ENCODE measurements around the gene KCNK1.
"Not testable (repeated sequence)": the region's sequence is repeated elsewhere in the genome, so short reads cannot be mapped to it uniquely, and the experiment has no call there.

KCNK1 gene

GRCh38 chr1:233614173-233614742 lies 352 bp downstream of the KCNK1 start:
- TF ChIP-seq JUND (IDR thresholded peaks at IDR 0.05; ENCODE audit: low read depth): no peak
- DNase-seq (ENCODE audit: low read depth in 1 of 2, low spot score in 1 of 2): peak; percentile 44 to 54
- in situ Hi-C loops (cut with HindIII; ENCODE audit: low pct_unique_long_range_greater_than_20kb, low sequenced_read_pairs): no loop called here

- peak; percentile 76 to 77 for DNase-seq (ENCODE audit: low read depth in 1 of 2, low spot score in 1 of 2)
- in situ Hi-C loops (cut with HindIII; ENCODE audit: low pct_unique_long_range_greater_than_20kb, low sequenced_read_pairs): no loop called here
- no peak for TF ChIP-seq JUND (IDR thresholded peaks at IDR 0.05; ENCODE audit: low read depth)
These were observed 1.0 kb downstream of the KCNK1 start for GRCh38 chr1:233614743-233615521.

GRCh38 chr1:233615571-233615970 lies 1.7 kb downstream of the KCNK1 start:
- in situ Hi-C loops (cut with HindIII; ENCODE audit: low pct_unique_long_range_greater_than_20kb, low sequenced_read_pairs): no loop called here
- peak in 1 of 2 experiments; percentile 26 for DNase-seq (ENCODE audit: low read depth in 1 of 2, low spot score in 1 of 2)
- TF ChIP-seq JUND (IDR thresholded peaks at IDR 0.05; ENCODE audit: low read depth): no peak

- TF ChIP-seq JUND (IDR thresholded peaks at IDR 0.05; ENCODE audit: low read depth): no peak
- no peak for DNase-seq (ENCODE audit: low read depth in 1 of 2, low spot score in 1 of 2)
- in situ Hi-C loops (cut with HindIII; ENCODE audit: low pct_unique_long_range_greater_than_20kb, low sequenced_read_pairs): no loop called here
These were observed 3.1 kb downstream of the KCNK1 start for GRCh38 chr1:233617025-233617424.

- in situ Hi-C loops (cut with HindIII; ENCODE audit: low pct_unique_long_range_greater_than_20kb, low sequenced_read_pairs); DNase-seq (ENCODE audit: low read depth in 1 of 2, low spot score in 1 of 2): not testable (repeated sequence)
These were observed 5.5 kb downstream of the KCNK1 start for GRCh38 chr1:233619414-233619813.

- no peak for DNase-seq (ENCODE audit: low read depth in 1 of 2, low spot score in 1 of 2)
- in situ Hi-C loops (cut with HindIII; ENCODE audit: low pct_unique_long_range_greater_than_20kb, low sequenced_read_pairs): no loop called here
- TF ChIP-seq JUND (IDR thresholded peaks at IDR 0.05; ENCODE audit: low read depth): no peak
These were observed 6.2 kb downstream of the KCNK1 start for GRCh38 chr1:233620065-233620464.

GRCh38 chr1:233621923-233622322 lies 8.0 kb downstream of the KCNK1 start:
- in situ Hi-C loops (cut with HindIII; ENCODE audit: low pct_unique_long_range_greater_than_20kb, low sequenced_read_pairs): no loop called here
- no peak for DNase-seq (ENCODE audit: low read depth in 1 of 2, low spot score in 1 of 2)
- no peak for TF ChIP-seq JUND (IDR thresholded peaks at IDR 0.05; ENCODE audit: low read depth)

- no peak for TF ChIP-seq JUND (IDR thresholded peaks at IDR 0.05; ENCODE audit: low read depth)
- no peak for DNase-seq (ENCODE audit: low read depth in 1 of 2, low spot score in 1 of 2)
- in situ Hi-C loops (cut with HindIII; ENCODE audit: low pct_unique_long_range_greater_than_20kb, low sequenced_read_pairs): no loop called here
These were observed 10.4 kb downstream of the KCNK1 start for GRCh38 chr1:233624289-233624688.

- in situ Hi-C loops (cut with HindIII; ENCODE audit: low pct_unique_long_range_greater_than_20kb, low sequenced_read_pairs): no loop called here
- TF ChIP-seq JUND (IDR thresholded peaks at IDR 0.05; ENCODE audit: low read depth): no peak
- no peak for DNase-seq (ENCODE audit: low read depth in 1 of 2, low spot score in 1 of 2)
These were observed 11.2 kb downstream of the KCNK1 start for GRCh38 chr1:233625087-233625486.

- in situ Hi-C loops (cut with HindIII; ENCODE audit: low pct_unique_long_range_greater_than_20kb, low sequenced_read_pairs): no loop called here
- TF ChIP-seq JUND (IDR thresholded peaks at IDR 0.05; ENCODE audit: low read depth): no peak
- no peak for DNase-seq (ENCODE audit: low read depth in 1 of 2, low spot score in 1 of 2)
These were observed 11.6 kb downstream of the KCNK1 start for GRCh38 chr1:233625510-233625981.

- DNase-seq (ENCODE audit: low read depth in 1 of 2, low spot score in 1 of 2): no peak
- in situ Hi-C loops (cut with HindIII; ENCODE audit: low pct_unique_long_range_greater_than_20kb, low sequenced_read_pairs): no loop called here
- TF ChIP-seq JUND (IDR thresholded peaks at IDR 0.05; ENCODE audit: low read depth): no peak
These were observed 13.5 kb downstream of the KCNK1 start for GRCh38 chr1:233627376-233627775.

- DNase-seq (ENCODE audit: low read depth in 1 of 2, low spot score in 1 of 2): no peak
- in situ Hi-C loops (cut with HindIII; ENCODE audit: low pct_unique_long_range_greater_than_20kb, low sequenced_read_pairs): no loop called here
- no peak for TF ChIP-seq JUND (IDR thresholded peaks at IDR 0.05; ENCODE audit: low read depth)
These were observed 13.9 kb downstream of the KCNK1 start for GRCh38 chr1:233627823-233628222.

GRCh38 chr1:233629305-233629935 lies 15.5 kb downstream of the KCNK1 start:
- TF ChIP-seq JUND (IDR thresholded peaks at IDR 0.05; ENCODE audit: low read depth): no peak
- in situ Hi-C loops (cut with HindIII; ENCODE audit: low pct_unique_long_range_greater_than_20kb, low sequenced_read_pairs): no loop called here

More at GRCh38 chr1:233629305-233629935, 15.5 kb downstream of the KCNK1 start:
- no peak for DNase-seq (ENCODE audit: low read depth in 1 of 2, low spot score in 1 of 2)
